Mammary epithelial cell (primary cell): ENCODE measurements around the gene GRM4.

Source experiments
- CTCF ChIP-seq, 2 donors: IDR thresholded peaks in 1 of 2; conservative IDR thresholded peaks in 1 of 2; 2 replicates each; pipeline ENCODE4 v1.5.1; 2011 to 2012; ENCODE audit warnings: inconsistent platforms in 2 of 2, low read length in 2 of 2, mild to moderate bottlenecking in 2 of 2, control low read depth in 1 of 2, low read depth in 1 of 2; ENCODE audit not compliant: insufficient read depth in 1 of 2; ENCODE audit errors: extremely low read depth in 1 of 2
- EZH2 ChIP-seq: IDR thresholded peaks from 2 replicates; pipeline ENCODE4 v1.6.1; 2012; ENCODE audit warnings: low read length, inconsistent platforms, borderline replicate concordance

- no peak for TF ChIP-seq CTCF (conservative IDR thresholded peaks at IDR 0.05 in 1 of 2, IDR thresholded peaks at IDR 0.05 in 1 of 2; ENCODE audit: extremely low read depth in 1 of 2, insufficient read depth in 1 of 2, low read depth in 1 of 2, low read length in 2 of 2)
- no peak for TF ChIP-seq EZH2
Measured at GRCh38 chr6:34155471-34156300, 9.8 kb upstream of the GRM4 start.
